GM12872 (cell line): ENCODE measurements around the gene SRRM1.

ENCODE experiments used
- CTCF ChIP-seq: IDR thresholded peaks from 3 replicates; pipeline ENCODE4 v1.5.1; 2011; ENCODE audit warnings: low read depth, mild to moderate bottlenecking, low read length, moderate library complexity; ENCODE audit not compliant: insufficient read depth

SRRM1 gene

DNA sequence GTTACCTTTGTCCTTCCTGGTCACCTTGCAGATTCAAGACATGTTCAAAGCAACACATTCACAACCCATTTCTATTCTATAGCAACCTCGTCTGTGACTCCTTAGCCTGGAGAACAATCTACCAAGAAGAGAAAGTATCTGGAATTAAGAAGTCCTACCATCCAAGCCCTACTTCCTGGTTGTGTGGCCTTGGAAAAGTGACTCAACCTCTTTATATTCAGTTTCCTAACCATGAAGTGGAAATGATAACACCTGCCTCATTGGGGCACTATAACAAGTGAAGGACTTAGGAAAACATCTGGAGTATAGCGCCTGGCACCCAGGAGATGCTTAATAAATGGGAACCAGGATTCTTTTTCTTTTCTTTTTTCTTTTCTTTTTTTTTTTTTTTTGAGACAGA, 36.5 kb upstream of the SRRM1 start:
- TF ChIP-seq CTCF: no peak

DNA sequence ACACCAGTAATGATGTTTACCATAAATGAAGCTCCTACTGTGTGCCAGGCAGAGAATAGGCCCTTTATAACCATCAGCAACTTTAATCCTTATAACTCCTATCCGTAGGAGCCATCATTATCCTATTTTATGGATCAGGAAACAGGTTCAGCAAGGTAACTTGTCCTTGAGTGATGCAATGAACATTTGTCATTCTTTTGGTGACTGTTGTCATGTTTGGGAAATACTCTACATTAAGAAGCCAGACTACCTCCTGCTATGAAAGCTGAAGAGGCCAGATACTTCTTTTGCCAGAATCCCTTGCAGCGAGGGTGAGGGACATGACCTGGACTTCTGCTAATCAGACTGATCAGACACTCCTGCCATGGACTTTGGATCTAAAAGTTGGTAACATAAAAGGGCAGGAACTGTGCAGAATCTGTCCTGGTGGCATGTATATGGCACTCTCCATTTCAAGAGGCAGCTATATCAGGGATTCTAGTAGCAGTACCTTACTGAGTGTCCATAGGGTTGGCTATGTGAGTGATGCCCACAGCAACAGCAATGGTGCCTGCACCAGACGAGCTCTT, 33.1 kb upstream of the SRRM1 start:
- TF ChIP-seq CTCF: no peak

DNA sequence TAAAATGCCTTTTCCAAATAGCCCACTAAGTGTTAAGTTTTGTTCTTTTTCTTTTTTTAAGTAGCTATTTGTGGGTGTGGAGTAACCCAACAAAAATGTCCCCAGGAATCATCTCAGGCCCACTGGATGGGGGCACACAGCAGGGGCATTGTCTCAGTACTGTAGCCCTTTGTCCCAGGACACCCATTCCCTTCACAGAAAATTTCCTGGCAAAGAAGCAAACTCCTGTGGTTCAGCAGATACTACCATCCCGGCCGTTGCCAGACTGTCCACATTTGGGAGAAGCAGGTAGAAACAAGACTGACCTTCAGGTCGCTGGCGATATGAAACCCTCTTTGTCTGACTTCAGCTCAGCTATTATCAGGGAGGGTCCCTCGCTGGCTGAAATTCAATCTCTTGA, 23.7 kb upstream of the SRRM1 start:
- TF ChIP-seq CTCF: no peak

DNA sequence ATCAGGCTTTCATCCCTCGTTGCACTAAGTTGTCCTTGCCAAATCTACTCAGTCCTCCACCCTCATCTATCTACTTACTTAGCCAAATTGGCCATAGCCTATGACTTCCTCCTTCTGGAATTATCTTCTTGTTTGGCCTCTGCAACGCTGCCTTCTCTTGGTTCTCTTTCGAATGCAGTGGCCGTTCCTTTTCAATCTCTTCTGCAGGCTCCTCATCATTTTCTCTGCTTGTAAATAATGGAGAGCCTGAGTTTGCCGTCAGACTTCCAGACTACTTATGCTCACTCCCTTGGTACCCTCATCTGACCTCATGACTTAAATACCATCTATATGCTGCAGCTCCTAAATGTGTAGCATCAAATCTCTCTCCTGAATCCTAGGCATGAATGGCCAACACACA, 22.4 kb upstream of the SRRM1 start:
- no peak for TF ChIP-seq CTCF

DNA sequence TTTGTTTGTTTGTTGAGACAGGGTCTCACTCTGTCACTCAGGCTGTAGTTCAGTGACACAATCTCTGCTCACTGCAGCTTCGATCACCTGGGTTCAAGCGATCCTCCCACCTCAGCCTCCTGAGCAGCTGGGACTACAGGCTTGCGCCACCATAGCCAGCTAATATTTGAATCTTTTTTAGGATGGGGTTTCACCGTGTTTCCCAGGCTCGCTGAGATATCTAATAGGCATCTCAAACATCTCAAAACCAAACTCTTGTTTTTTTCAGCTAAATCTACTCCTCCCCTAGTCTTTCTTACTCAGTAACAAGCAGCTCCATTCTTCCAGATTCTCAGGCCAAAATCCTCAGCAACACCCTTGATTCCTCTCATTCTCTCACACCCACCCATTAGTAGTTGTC, 22.0 kb upstream of the SRRM1 start:
- TF ChIP-seq CTCF: no peak

GRCh38 chr1:24622218-24622617, 20.9 kb upstream of the SRRM1 start:
- no peak for TF ChIP-seq CTCF

- no peak for TF ChIP-seq CTCF
Measured at GRCh38 chr1:24632832-24633175, 10.3 kb upstream of the SRRM1 start.
